ENCODE data around the gene STK32B. TPM values are rescaled to one million over a fixed set of nuclear protein-coding genes. Genes with fewer than 3 reads are reported as not detected.
A peak's percentile ranks its signal among the peaks of the same experiment; 100 is the strongest.

STK32B gene
- total and polyA plus RNA-seq, 8 donors, result 0.61 to 5.5 (median 3.1) TPM

DNA sequence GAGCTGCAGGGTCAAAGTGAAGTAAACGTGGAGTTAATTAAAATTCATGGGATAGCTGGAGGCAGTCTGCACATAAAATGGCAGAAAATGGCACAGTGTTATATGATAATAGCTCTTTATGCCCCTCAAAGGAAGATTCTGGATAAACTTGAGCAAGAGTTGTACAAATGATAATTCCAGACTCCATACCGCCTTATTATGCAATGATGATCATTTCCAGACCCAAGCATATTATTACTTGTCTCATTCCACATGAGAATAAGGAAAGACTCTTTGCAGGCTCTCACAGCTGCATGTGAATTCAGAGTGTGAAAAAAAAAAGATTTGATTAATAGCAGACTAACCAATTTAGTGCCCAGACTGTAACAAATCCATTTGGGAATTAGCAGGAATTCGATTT lies 105.4 kb downstream of the STK32B start:
- Histone ChIP-seq H3K36me3 (no peaks in the 10 kb centered on the region), H3K9me3 (no peaks in the 10 kb centered on the region), H3K4me3 (no peak overlapping the region), H3K27ac (no peak overlapping the region), H3K27me3 (no peaks in the 10 kb centered on the region), H3K4me1 (no peaks in the 10 kb centered on the region)
- peak in 1 of 2 donors; percentile 20 for DNase-seq
- 42 to 63% (median 48%) methylated on average over 3 of the region's 3 CpGs for WGBS, 5 donors
- intact Hi-C loops (cut with DNase I; ENCODE audit: low total_unique reads), result no loop called here
- TF ChIP-seq, protein P1, sequence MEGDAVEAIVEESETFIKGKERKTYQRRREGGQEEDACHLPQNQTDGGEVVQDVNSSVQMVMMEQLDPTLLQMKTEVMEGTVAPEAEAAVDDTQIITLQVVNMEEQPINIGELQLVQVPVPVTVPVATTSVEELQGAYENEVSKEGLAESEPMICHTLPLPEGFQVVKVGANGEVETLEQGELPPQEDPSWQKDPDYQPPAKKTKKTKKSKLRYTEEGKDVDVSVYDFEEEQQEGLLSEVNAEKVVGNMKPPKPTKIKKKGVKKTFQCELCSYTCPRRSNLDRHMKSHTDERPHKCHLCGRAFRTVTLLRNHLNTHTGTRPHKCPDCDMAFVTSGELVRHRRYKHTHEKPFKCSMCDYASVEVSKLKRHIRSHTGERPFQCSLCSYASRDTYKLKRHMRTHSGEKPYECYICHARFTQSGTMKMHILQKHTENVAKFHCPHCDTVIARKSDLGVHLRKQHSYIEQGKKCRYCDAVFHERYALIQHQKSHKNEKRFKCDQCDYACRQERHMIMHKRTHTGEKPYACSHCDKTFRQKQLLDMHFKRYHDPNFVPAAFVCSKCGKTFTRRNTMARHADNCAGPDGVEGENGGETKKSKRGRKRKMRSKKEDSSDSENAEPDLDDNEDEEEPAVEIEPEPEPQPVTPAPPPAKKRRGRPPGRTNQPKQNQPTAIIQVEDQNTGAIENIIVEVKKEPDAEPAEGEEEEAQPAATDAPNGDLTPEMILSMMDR (IDR thresholded peaks at IDR 0.05), result no peak
- TF ChIP-seq POLR2AphosphoS5 (IDR thresholded peaks at IDR 0.05) (no peak), EP300 (IDR thresholded peaks at IDR 0.05) (no peak), POLR2A (IDR thresholded peaks at IDR 0.05) (no peak)

- no peak overlapping the region for H3K4me3 ChIP-seq
- no peaks in the 10 kb centered on the region for H3K9me3 ChIP-seq
- no peaks in the 10 kb centered on the region for H3K27me3 ChIP-seq
- WGBS, 5 donors, result 57 to 74% (median 62%) methylated on average over 17 of the region's 17 CpGs
- intact Hi-C loops (cut with DNase I; ENCODE audit: low total_unique reads), result no loop called here
- no peak for DNase-seq
- H3K27ac ChIP-seq, result no peak overlapping the region
- H3K36me3 ChIP-seq, result no peaks in the 10 kb centered on the region
- no peak for TF ChIP-seq EP300 (IDR thresholded peaks at IDR 0.05)
- no peak for TF ChIP-seq POLR2AphosphoS5 (IDR thresholded peaks at IDR 0.05)
- H3K4me1 ChIP-seq, result no peaks in the 10 kb centered on the region
Measured at GRCh38 chr4:5157791-5158770, 106.8 kb downstream of the STK32B start.

DNA sequence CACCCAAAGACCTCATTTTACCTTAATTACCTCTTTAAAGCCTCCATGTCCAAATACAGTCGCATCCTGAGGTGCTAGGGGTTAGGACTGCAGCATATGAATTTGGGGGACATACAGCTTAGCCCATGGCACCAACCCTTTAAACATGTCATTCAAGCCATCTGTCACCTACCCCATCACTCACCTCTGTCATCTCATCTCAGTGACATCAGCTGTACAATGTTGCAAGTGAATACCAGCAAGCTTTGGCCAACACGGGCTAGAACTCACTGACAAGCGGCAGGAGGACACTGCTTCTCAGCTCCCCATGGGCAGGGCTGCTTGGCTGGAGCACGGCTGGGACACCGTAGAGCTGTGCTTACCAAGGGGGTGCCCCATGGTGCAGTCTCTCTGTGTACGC lies 107.5 kb downstream of the STK32B start:
- H3K27ac ChIP-seq, result no peak overlapping the region
- no peaks in the 10 kb centered on the region for H3K9me3 ChIP-seq
- H3K36me3 ChIP-seq, result no peaks in the 10 kb centered on the region
- intact Hi-C loops (cut with DNase I; ENCODE audit: low total_unique reads), result no loop called here
- WGBS, 5 donors, result 91 to 95% (median 93%) methylated on average over 6 of the region's 6 CpGs
- no peaks in the 10 kb centered on the region for H3K27me3 ChIP-seq
- TF ChIP-seq, protein P1 (IDR thresholded peaks at IDR 0.05), result no peak
- TF ChIP-seq EP300 (IDR thresholded peaks at IDR 0.05), result no peak
- no peak for TF ChIP-seq POLR2A (IDR thresholded peaks at IDR 0.05)
- no peak for TF ChIP-seq POLR2AphosphoS5 (IDR thresholded peaks at IDR 0.05)
- H3K4me3 ChIP-seq, result no peak overlapping the region
- no peaks in the 10 kb centered on the region for H3K4me1 ChIP-seq
- no peak for DNase-seq

DNA sequence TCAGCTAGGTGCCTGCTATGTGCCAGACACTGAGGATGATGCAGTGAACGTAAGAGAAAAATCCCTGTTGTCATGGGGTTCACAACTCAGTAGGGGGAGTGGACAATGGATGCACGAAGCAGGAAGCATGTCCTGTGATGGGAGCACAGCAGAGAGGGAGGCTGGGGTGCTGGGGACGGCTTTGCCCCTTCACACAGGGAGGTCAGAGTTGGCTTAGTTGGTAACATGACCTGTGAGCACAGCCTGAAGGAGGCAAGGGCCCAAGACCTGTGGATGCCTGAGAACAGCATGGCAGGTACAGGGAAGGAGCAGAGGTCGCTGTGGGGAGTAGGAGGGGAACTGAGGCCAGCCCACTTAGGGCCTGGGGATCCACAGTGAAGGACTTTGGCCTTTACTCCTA lies 109.4 kb downstream of the STK32B start:
- DNase-seq, result no peak
- H3K27ac ChIP-seq, result no peak overlapping the region
- H3K36me3 ChIP-seq, result no peaks in the 10 kb centered on the region
- H3K9me3 ChIP-seq, result no peaks in the 10 kb centered on the region
- WGBS, 5 donors, result 75 to 91% (median 86%) methylated on average over 4 of the region's 4 CpGs
- TF ChIP-seq POLR2AphosphoS5 (IDR thresholded peaks at IDR 0.05), result no peak
- no peak for TF ChIP-seq EP300 (IDR thresholded peaks at IDR 0.05)
- TF ChIP-seq, protein P1 (IDR thresholded peaks at IDR 0.05), result no peak
- TF ChIP-seq POLR2A (IDR thresholded peaks at IDR 0.05), result no peak
- H3K27me3 ChIP-seq, result no peaks in the 10 kb centered on the region
- no peak overlapping the region for H3K4me3 ChIP-seq
- H3K4me1 ChIP-seq, result no peaks in the 10 kb centered on the region
- intact Hi-C loops (cut with DNase I; ENCODE audit: low total_unique reads), result no loop called here

Measured in stomach (tissue), 9 donors.